Measurements from ENCODE around the gene LEF1. TPM values are rescaled to one million over a fixed set of nuclear protein-coding genes. Genes with fewer than 3 reads are reported as not detected.
A peak's percentile ranks its signal among the peaks of the same experiment; 100 is the strongest.

LEF1 gene
- total and polyA plus RNA-seq, 11 donors = 0.08 to 3.0 (median 0.91) TPM; not detected in 1

DNA sequence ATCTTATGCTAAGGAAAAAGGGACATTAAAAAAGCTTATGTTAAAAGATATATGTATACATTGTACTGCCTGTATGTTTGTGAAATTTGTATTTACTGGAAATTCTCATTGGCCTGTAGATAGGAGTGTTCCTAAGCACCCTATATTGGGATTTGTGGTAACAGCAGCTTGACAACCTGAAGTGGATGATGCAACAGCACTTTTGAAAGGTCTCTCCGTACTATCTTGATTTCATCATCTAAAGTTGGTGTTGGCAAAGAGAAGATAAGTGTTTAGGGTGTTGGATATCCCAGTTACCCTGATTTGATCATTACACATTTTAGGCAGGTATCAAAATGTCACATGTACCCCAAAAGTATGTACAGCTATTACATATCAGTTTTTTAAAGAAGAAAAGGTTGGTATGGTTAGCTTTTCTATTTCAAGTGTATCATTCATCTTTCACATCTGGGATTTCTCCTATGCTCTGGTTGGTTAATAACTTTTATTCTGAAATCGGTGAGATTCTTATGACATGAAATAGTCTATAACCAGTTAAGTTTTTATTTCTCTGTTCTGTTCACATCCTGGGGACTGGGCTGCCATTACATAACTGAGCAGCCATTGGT lies 168.7 kb downstream of the LEF1 start:
- Histone ChIP-seq H3K36me3 (peaks cover 0 to 5% (median 0%) of the 10 kb centered on the region in 9 donors), H3K4me3 (no peak overlapping the region), H3K27me3 (no peaks in the 10 kb centered on the region), H3K9me3 (no peaks in the 10 kb centered on the region), H3K4me1 (peaks cover 0 to 78% (median 34%) of the 10 kb centered on the region in 12 donors), H3K27ac (peak overlapping the region in 11 of 12 donors; percentile 60 to 97 (median 90))
- intact Hi-C loops (cut with DNase I) = loop anchor here in 3 of 10 donors (10.0 kb wide), 2 partner anchors 145 to 175 kb away; partner anchors contain the start of gene SGMS2 (in 1 of the 3)
- WGBS, 4 donors = 68 to 83% (median 75%) methylated on average over 2 of the region's 2 CpGs
- peak in 2 of 4 donors; percentile 40 to 49 for ATAC-seq
- TF ChIP-seq POLR2A (IDR thresholded peaks at IDR 0.05) = no peak
- TF ChIP-seq, protein P1, sequence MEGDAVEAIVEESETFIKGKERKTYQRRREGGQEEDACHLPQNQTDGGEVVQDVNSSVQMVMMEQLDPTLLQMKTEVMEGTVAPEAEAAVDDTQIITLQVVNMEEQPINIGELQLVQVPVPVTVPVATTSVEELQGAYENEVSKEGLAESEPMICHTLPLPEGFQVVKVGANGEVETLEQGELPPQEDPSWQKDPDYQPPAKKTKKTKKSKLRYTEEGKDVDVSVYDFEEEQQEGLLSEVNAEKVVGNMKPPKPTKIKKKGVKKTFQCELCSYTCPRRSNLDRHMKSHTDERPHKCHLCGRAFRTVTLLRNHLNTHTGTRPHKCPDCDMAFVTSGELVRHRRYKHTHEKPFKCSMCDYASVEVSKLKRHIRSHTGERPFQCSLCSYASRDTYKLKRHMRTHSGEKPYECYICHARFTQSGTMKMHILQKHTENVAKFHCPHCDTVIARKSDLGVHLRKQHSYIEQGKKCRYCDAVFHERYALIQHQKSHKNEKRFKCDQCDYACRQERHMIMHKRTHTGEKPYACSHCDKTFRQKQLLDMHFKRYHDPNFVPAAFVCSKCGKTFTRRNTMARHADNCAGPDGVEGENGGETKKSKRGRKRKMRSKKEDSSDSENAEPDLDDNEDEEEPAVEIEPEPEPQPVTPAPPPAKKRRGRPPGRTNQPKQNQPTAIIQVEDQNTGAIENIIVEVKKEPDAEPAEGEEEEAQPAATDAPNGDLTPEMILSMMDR (IDR thresholded peaks at IDR 0.05) = no peak
- no peak for DNase-seq

DNA sequence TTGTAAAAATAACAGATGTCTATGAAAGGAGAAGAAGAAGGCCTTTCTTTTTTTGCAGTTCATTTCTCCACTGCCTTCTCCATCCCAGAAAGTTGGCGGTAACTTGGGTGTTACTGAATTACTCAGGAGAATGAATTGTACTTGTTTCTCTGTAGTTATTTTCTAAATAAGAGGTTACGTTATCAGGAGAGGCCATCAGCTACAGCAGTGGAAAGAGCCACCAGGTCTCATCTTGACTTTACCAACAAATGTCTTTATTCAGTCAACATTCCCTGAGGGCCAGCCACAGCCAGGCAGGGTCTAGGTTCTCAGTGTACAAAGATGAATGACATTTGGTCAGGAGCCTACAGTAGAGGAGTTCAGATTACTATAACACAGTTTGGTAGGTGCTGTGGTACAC lies 170.9 kb downstream of the LEF1 start:
- Histone ChIP-seq H3K4me1 (peaks cover 0 to 82% (median 44%) of the 10 kb centered on the region in 12 donors), H3K36me3 (peaks cover 0 to 3% (median 0%) of the 10 kb centered on the region in 9 donors), H3K9me3 (no peaks in the 10 kb centered on the region), H3K4me3 (no peak overlapping the region), H3K27me3 (no peaks in the 10 kb centered on the region), H3K27ac (peak overlapping the region; percentile 71 to 97 (median 90))
- 75 to 91% (median 88%) methylated on average over 2 of the region's 2 CpGs for WGBS, 4 donors
- TF ChIP-seq POLR2A (IDR thresholded peaks at IDR 0.05) = no peak
- TF ChIP-seq, protein P1 (IDR thresholded peaks at IDR 0.05) = no peak
- intact Hi-C loops (cut with DNase I) = loop anchor here in 3 of 10 donors (2.0 to 10.0 kb wide), 3 partner anchors 67 to 173 kb away; partner anchors contain the start of genes CYP2U1 (in 1 of the 3) and SGMS2 (in 1 of the 3)
- DNase-seq = no peak
- ATAC-seq = peak; percentile 4 to 21 (median 16)

Other genes starting within 250 kb of the LEF1 start
- 10 to 100 TPM in 1 of 9 donors, 1 to 10 TPM in 8; 5.5 to 11.8 (median 6.9) TPM for gene CYP2U1, start 237.4 kb downstream of the LEF1 start, total RNA-seq
- gene CYP2U1, start 237.4 kb downstream of the LEF1 start, polyA plus RNA-seq = 1 to 10 TPM; 3.7 to 5.8 TPM
- gene HADH, start 179.0 kb downstream of the LEF1 start, total RNA-seq = 100 to 1,000 TPM; 138 to 382 (median 217) TPM
- 100 to 1,000 TPM in 1 of 2 donors, 10 to 100 TPM in 1; 60.6 to 147 TPM for gene HADH, start 179.0 kb downstream of the LEF1 start, polyA plus RNA-seq

Measured in heart left ventricle (tissue), 16 donors.